ENCODE data around the gene ZNF358.

The ZNF358 gene

DNA sequence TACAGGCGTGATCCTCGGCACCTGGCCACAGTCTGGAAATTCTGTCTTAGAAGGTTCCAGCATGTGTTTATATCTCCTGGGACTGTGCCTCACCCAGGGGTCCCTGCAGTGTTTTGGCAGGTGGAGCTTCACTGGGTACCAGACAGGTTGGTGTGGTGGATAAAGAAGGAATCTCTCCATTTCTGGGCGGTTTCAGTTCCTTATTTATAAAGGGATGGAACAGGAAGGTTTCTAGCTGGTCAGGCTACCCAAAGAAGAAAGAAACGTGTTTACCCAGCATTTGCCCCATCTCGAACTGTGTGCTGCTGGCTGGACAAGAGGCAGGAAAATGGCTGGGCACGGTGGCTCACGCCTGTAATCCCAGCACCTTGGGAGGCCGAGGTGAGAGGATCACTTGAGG, 29.4 kb downstream of the ZNF358 start:
- H3K4me2 ChIP-seq (ENCODE audit: low read length): no peak overlapping the region
- H3K9ac ChIP-seq (ENCODE audit: low read depth, low read length): no peak overlapping the region
- H3K4me1 ChIP-seq (ENCODE audit: control insufficient read depth, insufficient read depth, low read length): no peaks in the 10 kb centered on the region
- no peaks in the 10 kb centered on the region for H3K9me3 ChIP-seq (replicated peaks; ENCODE audit: low read length)
- no peak overlapping the region for H3K4me3 ChIP-seq (ENCODE audit: low read length)
- H3K36me3 ChIP-seq (ENCODE audit: insufficient read depth, low read length): peaks cover 16% of the 10 kb centered on the region
- H3K27me3 ChIP-seq (ENCODE audit: control insufficient read depth, insufficient read depth, low read length): no peaks in the 10 kb centered on the region

GRCh38 chr19:7545904-7546303, 30.0 kb downstream of the ZNF358 start:
- Histone ChIP-seq H3K4me2 (ENCODE audit: low read length) (no peak overlapping the region), H3K4me1 (ENCODE audit: control insufficient read depth, insufficient read depth, low read length) (no peaks in the 10 kb centered on the region), H3K9ac (ENCODE audit: low read depth, low read length) (no peak overlapping the region), H3K36me3 (ENCODE audit: insufficient read depth, low read length) (peaks cover 18% of the 10 kb centered on the region), H3K4me3 (ENCODE audit: low read length) (no peak overlapping the region), H3K9me3 (replicated peaks; ENCODE audit: low read length) (no peaks in the 10 kb centered on the region), H3K27me3 (ENCODE audit: control insufficient read depth, insufficient read depth, low read length) (no peaks in the 10 kb centered on the region)

DNA sequence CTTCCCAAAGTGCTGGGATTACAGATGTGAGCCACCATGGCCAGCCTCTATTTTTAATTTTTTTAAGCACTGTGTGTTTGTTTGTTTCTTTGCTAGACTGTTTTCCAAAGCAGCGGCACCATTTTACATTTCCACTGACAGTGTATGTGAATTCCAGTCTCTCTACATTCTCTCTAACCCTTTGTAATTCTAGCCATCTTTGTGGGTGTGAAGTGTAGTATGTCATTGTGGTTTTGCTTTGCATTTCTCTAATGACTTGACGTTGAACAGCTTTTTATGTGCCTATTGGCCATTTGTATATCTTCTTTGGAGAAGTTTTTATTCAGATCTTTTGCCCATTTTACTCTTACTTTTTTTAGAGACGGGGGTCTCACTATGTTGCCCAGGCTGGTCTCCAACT, 31.3 kb downstream of the ZNF358 start:
- no peaks in the 10 kb centered on the region for H3K9me3 ChIP-seq (replicated peaks; ENCODE audit: low read length)
- H3K9ac ChIP-seq (ENCODE audit: low read depth, low read length): no peak overlapping the region
- H3K4me3 ChIP-seq (ENCODE audit: low read length): no peak overlapping the region
- H3K36me3 ChIP-seq (ENCODE audit: insufficient read depth, low read length): peaks cover 16% of the 10 kb centered on the region
- H3K27me3 ChIP-seq (ENCODE audit: control insufficient read depth, insufficient read depth, low read length): no peaks in the 10 kb centered on the region
- no peaks in the 10 kb centered on the region for H3K4me1 ChIP-seq (ENCODE audit: control insufficient read depth, insufficient read depth, low read length)
- H3K4me2 ChIP-seq (ENCODE audit: low read length): no peak overlapping the region

- Histone ChIP-seq H3K9ac (ENCODE audit: low read depth, low read length) (no peak overlapping the region), H3K9me3 (replicated peaks; ENCODE audit: low read length) (no peaks in the 10 kb centered on the region), H3K27me3 (ENCODE audit: control insufficient read depth, insufficient read depth, low read length) (no peaks in the 10 kb centered on the region), H3K36me3 (ENCODE audit: insufficient read depth, low read length) (peaks cover 16% of the 10 kb centered on the region), H3K4me1 (ENCODE audit: control insufficient read depth, insufficient read depth, low read length) (no peaks in the 10 kb centered on the region), H3K4me3 (ENCODE audit: low read length) (no peak overlapping the region), H3K4me2 (ENCODE audit: low read length) (no peak overlapping the region)
Observed at GRCh38 chr19:7549429-7550148, 33.7 kb downstream of the ZNF358 start.

GRCh38 chr19:7550169-7550770, 34.4 kb downstream of the ZNF358 start:
- H3K4me1 ChIP-seq (ENCODE audit: control insufficient read depth, insufficient read depth, low read length): no peaks in the 10 kb centered on the region
- H3K4me3 ChIP-seq (ENCODE audit: low read length): no peak overlapping the region
- no peak overlapping the region for H3K9ac ChIP-seq (ENCODE audit: low read depth, low read length)
- H3K36me3 ChIP-seq (ENCODE audit: insufficient read depth, low read length): peaks cover 20% of the 10 kb centered on the region
- no peaks in the 10 kb centered on the region for H3K27me3 ChIP-seq (ENCODE audit: control insufficient read depth, insufficient read depth, low read length)
- no peaks in the 10 kb centered on the region for H3K9me3 ChIP-seq (replicated peaks; ENCODE audit: low read length)
- H3K4me2 ChIP-seq (ENCODE audit: low read length): no peak overlapping the region

GRCh38 chr19:7550987-7551761, 35.3 kb downstream of the ZNF358 start:
- H3K4me2 ChIP-seq (ENCODE audit: low read length): no peak overlapping the region
- no peaks in the 10 kb centered on the region for H3K27me3 ChIP-seq (ENCODE audit: control insufficient read depth, insufficient read depth, low read length)
- no peak overlapping the region for H3K9ac ChIP-seq (ENCODE audit: low read depth, low read length)
- H3K9me3 ChIP-seq (replicated peaks; ENCODE audit: low read length): no peaks in the 10 kb centered on the region
- H3K4me3 ChIP-seq (ENCODE audit: low read length): no peak overlapping the region
- H3K36me3 ChIP-seq (ENCODE audit: insufficient read depth, low read length): peaks cover 25% of the 10 kb centered on the region
- no peaks in the 10 kb centered on the region for H3K4me1 ChIP-seq (ENCODE audit: control insufficient read depth, insufficient read depth, low read length)

DNA sequence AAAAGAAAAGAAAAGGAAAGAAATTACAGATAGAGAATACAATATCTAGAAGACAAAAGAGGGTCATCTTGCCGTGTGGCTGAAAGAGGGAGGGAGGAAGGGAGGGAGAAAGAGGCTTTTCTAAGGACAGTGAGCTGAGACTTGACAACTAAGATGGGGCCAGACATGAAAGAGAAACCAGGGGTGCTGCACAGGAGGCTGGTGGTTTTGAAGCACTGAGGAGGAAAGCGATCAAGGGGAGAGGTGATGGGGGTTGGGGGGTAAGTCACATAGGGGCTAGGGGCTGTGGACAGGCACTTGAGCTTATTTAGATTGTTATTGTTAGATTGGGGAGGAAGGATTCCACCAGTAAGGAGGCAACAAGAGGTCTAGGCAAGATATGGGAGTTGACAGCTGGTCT, 36.9 kb downstream of the ZNF358 start:
- Histone ChIP-seq H3K4me3 (ENCODE audit: low read length) (no peak overlapping the region), H3K9ac (ENCODE audit: low read depth, low read length) (no peak overlapping the region), H3K4me1 (ENCODE audit: control insufficient read depth, insufficient read depth, low read length) (no peaks in the 10 kb centered on the region), H3K9me3 (replicated peaks; ENCODE audit: low read length) (no peaks in the 10 kb centered on the region), H3K36me3 (ENCODE audit: insufficient read depth, low read length) (peaks cover 36% of the 10 kb centered on the region), H3K4me2 (ENCODE audit: low read length) (no peak overlapping the region), H3K27me3 (ENCODE audit: control insufficient read depth, insufficient read depth, low read length) (no peaks in the 10 kb centered on the region)

DNA sequence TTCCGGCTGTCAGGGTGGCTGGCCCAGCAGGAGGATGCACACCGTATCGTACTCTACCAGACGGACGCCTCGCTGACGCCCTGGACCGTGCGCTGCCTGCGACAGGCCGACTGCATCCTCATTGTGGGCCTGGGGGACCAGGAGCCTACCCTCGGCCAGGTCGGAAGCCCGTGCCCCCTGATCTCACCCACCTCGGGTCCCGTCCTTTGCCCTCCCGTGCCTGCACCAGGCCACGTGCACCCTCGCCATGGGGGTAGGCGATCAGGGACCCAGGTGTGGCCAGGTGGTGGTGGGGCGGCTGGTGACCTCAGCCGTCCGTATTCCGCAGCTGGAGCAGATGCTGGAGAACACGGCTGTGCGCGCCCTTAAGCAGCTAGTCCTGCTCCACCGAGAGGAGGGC, 38.7 kb downstream of the ZNF358 start:
- H3K4me2 ChIP-seq (ENCODE audit: low read length): no peak overlapping the region
- H3K9ac ChIP-seq (ENCODE audit: low read depth, low read length): no peak overlapping the region
- H3K27me3 ChIP-seq (ENCODE audit: control insufficient read depth, insufficient read depth, low read length): no peaks in the 10 kb centered on the region
- H3K36me3 ChIP-seq (ENCODE audit: insufficient read depth, low read length): peaks cover 47% of the 10 kb centered on the region
- H3K4me3 ChIP-seq (ENCODE audit: low read length): no peak overlapping the region
- no peaks in the 10 kb centered on the region for H3K9me3 ChIP-seq (replicated peaks; ENCODE audit: low read length)
- H3K4me1 ChIP-seq (ENCODE audit: control insufficient read depth, insufficient read depth, low read length): no peaks in the 10 kb centered on the region

DNA sequence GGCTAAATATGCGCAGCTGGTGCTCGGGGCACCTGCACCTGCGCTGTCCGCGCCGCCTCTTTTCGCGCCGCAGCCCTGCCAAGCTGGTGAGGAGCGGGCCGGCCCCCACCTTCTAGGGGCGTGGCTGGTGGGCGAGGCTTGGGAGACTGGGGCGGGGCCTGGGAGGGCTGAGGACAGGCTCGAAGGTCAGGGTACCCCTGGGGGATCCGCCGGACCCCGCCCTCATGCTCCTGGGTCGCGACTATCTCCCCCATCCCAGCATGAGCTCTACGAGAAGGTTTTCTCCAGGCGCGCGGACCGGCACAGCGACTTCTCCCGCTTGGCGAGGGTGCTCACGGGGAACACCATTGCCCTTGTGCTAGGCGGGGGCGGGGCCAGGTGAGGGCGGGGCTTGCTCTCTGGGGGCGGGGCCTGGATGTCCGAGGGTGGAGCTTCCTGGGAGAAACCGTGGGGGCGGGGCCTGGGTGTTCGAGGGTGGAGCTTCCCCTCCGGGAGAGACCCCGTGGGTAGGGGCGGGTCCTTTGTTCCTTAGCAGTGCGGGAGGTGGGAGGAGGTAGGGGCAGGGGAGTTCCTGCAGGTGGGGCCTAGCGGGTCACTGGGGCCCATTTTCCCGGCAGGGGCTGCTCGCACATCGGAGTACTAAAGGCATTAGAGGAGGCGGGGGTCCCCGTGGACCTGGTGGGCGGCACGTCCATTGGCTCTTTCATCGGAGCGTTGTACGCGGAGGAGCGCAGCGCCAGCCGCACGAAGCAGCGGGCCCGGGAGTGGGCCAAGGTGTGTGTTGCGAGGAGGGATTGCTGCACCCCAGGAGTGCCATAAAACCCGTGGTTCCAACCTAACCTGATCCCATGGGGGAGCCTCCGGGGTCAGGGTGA, 39.3 kb downstream of the ZNF358 start:
- Histone ChIP-seq H3K9me3 (replicated peaks; ENCODE audit: low read length) (no peaks in the 10 kb centered on the region), H3K4me3 (ENCODE audit: low read length) (no peak overlapping the region), H3K27me3 (ENCODE audit: control insufficient read depth, insufficient read depth, low read length) (no peaks in the 10 kb centered on the region), H3K9ac (ENCODE audit: low read depth, low read length) (no peak overlapping the region), H3K4me2 (ENCODE audit: low read length) (no peak overlapping the region), H3K36me3 (ENCODE audit: insufficient read depth, low read length) (peaks cover 43% of the 10 kb centered on the region), H3K4me1 (ENCODE audit: control insufficient read depth, insufficient read depth, low read length) (no peaks in the 10 kb centered on the region)

GRCh38 chr19:7556696-7557315, 40.9 kb downstream of the ZNF358 start:
- Histone ChIP-seq H3K4me1 (ENCODE audit: control insufficient read depth, insufficient read depth, low read length) (no peaks in the 10 kb centered on the region), H3K36me3 (ENCODE audit: insufficient read depth, low read length) (peaks cover 43% of the 10 kb centered on the region), H3K4me3 (ENCODE audit: low read length) (no peak overlapping the region), H3K4me2 (ENCODE audit: low read length) (no peak overlapping the region), H3K27me3 (ENCODE audit: control insufficient read depth, insufficient read depth, low read length) (no peaks in the 10 kb centered on the region), H3K9me3 (replicated peaks; ENCODE audit: low read length) (no peaks in the 10 kb centered on the region), H3K9ac (ENCODE audit: low read depth, low read length) (no peak overlapping the region)

- no peaks in the 10 kb centered on the region for H3K4me1 ChIP-seq (ENCODE audit: control insufficient read depth, insufficient read depth, low read length)
- H3K4me2 ChIP-seq (ENCODE audit: low read length): no peak overlapping the region
- no peak overlapping the region for H3K9ac ChIP-seq (ENCODE audit: low read depth, low read length)
- H3K27me3 ChIP-seq (ENCODE audit: control insufficient read depth, insufficient read depth, low read length): no peaks in the 10 kb centered on the region
- no peaks in the 10 kb centered on the region for H3K9me3 ChIP-seq (replicated peaks; ENCODE audit: low read length)
- H3K4me3 ChIP-seq (ENCODE audit: low read length): no peak overlapping the region
- H3K36me3 ChIP-seq (ENCODE audit: insufficient read depth, low read length): peaks cover 39% of the 10 kb centered on the region
Observed at GRCh38 chr19:7558667-7559066, 42.8 kb downstream of the ZNF358 start.

Measured in skeletal muscle satellite cell (primary cell).